ENCODE results near the gene FHOD3. TPM values are rescaled to one million over a fixed set of nuclear protein-coding genes. Genes with fewer than 3 reads are reported as not detected.

Gene FHOD3
- total RNA-seq, 1 experiment from 2014 or later: 22.7 TPM

DNA sequence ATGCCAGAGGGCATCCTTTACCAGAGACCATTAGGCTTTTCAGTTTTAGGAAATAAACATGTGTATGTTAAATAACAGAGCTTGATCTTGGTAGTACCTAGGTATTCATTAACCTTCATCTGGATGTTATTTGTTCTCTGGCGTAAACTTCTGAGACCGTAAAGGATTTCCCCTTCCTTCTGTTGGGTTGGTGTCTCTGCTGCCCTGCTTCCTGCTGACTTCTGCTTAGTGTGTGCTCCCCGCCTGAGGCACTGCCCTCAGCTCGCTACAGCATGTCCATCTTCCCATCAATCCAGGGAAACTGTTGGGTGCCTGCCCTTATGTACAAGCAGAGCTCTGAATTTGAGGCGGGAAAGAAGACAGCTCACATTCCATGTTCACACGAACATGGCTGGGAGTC lies 353.4 kb downstream of the FHOD3 start:
- Histone ChIP-seq H3K4me3 (ENCODE audit: low read depth in 2 of 2, low read length in 2 of 2) (no peak overlapping the region), H3K27ac (ENCODE audit: low read length) (no peak overlapping the region), H3K27me3 (ENCODE audit: control insufficient read depth, insufficient read depth, low read length) (no peaks in the 10 kb centered on the region), H3K9me3 (ENCODE audit: control insufficient read depth, insufficient read depth, low read depth, low read length) (no peaks in the 10 kb centered on the region), H3K36me3 (ENCODE audit: control insufficient read depth, insufficient read depth, low read length) (no peaks in the 10 kb centered on the region), H3K4me1 (ENCODE audit: control insufficient read depth, insufficient read depth, low read length) (no peaks in the 10 kb centered on the region)
- ChIA-PET POLR2A (no interaction called here), CTCF (no interaction called here)
- no TSS peak for BruUV-seq (replicated peaks)
- DNase-seq (ENCODE audit: low read depth, low spot score) (no peak), ATAC-seq (no peak)
- in situ Hi-C loops (cut with HindIII; ENCODE audit: low pct_unique_long_range_greater_than_20kb, low sequenced_read_pairs) (no loop called here), intact Hi-C loops (cut with micrococcal nuclease; ENCODE audit: unreplicated experiment) (no loop called here)
- TF ChIP-seq TCF7L2 (IDR thresholded peaks at IDR 0.05; ENCODE audit: low read depth, low read length) (no peak), SIN3A (IDR thresholded peaks at IDR 0.05; ENCODE audit: borderline replicate concordance, insufficient read depth, low read depth, low read length) (no peak), POLR2AphosphoS5 (IDR thresholded peaks at IDR 0.05; ENCODE audit: low read depth, low read length) (no peak)
- TF ChIP-seq, protein P1, sequence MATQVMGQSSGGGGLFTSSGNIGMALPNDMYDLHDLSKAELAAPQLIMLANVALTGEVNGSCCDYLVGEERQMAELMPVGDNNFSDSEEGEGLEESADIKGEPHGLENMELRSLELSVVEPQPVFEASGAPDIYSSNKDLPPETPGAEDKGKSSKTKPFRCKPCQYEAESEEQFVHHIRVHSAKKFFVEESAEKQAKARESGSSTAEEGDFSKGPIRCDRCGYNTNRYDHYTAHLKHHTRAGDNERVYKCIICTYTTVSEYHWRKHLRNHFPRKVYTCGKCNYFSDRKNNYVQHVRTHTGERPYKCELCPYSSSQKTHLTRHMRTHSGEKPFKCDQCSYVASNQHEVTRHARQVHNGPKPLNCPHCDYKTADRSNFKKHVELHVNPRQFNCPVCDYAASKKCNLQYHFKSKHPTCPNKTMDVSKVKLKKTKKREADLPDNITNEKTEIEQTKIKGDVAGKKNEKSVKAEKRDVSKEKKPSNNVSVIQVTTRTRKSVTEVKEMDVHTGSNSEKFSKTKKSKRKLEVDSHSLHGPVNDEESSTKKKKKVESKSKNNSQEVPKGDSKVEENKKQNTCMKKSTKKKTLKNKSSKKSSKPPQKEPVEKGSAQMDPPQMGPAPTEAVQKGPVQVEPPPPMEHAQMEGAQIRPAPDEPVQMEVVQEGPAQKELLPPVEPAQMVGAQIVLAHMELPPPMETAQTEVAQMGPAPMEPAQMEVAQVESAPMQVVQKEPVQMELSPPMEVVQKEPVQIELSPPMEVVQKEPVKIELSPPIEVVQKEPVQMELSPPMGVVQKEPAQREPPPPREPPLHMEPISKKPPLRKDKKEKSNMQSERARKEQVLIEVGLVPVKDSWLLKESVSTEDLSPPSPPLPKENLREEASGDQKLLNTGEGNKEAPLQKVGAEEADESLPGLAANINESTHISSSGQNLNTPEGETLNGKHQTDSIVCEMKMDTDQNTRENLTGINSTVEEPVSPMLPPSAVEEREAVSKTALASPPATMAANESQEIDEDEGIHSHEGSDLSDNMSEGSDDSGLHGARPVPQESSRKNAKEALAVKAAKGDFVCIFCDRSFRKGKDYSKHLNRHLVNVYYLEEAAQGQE (IDR thresholded peaks at IDR 0.05; ENCODE audit: insufficient read depth in 1 of 2, low read depth in 2 of 2, low read length in 1 of 2): no peak
- TF ChIP-seq, protein P2, sequence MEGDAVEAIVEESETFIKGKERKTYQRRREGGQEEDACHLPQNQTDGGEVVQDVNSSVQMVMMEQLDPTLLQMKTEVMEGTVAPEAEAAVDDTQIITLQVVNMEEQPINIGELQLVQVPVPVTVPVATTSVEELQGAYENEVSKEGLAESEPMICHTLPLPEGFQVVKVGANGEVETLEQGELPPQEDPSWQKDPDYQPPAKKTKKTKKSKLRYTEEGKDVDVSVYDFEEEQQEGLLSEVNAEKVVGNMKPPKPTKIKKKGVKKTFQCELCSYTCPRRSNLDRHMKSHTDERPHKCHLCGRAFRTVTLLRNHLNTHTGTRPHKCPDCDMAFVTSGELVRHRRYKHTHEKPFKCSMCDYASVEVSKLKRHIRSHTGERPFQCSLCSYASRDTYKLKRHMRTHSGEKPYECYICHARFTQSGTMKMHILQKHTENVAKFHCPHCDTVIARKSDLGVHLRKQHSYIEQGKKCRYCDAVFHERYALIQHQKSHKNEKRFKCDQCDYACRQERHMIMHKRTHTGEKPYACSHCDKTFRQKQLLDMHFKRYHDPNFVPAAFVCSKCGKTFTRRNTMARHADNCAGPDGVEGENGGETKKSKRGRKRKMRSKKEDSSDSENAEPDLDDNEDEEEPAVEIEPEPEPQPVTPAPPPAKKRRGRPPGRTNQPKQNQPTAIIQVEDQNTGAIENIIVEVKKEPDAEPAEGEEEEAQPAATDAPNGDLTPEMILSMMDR (IDR thresholded peaks at IDR 0.05): no peak

DNA sequence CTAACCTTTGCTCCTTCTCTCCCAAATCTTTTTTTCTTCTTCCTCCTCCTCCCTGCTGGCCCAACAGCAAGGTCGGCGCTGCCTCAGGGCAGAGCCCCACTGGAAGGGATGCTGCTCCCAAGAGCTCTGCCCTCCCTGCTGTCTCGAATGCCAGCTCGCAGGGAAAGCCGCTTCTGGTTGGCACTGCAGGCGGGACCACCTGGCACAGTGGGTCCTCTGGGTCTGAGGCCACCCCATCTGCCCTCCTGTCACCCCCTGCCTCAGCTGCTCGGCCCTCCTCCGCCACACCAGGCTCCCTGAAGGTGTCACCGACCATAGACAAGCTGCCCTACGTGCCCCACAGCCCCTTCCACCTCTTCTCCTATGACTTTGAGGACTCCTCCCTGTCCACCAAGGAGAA lies 355.0 kb downstream of the FHOD3 start:
- DNase-seq (ENCODE audit: low read depth, low spot score) (no peak), ATAC-seq (no peak)
- CTCF ChIA-PET: no interaction called here
- no TSS peak for BruUV-seq (replicated peaks)
- H3K27ac ChIP-seq (ENCODE audit: low read length): no peak overlapping the region
- POLR2A ChIA-PET: interaction anchor here (0.5 kb wide), 1 partner anchor 84 kb away, joined by 11 read pairs; no protein-coding TSS in a partner anchor
- no peaks in the 10 kb centered on the region for H3K27me3 ChIP-seq (ENCODE audit: control insufficient read depth, insufficient read depth, low read length)
- H3K36me3 ChIP-seq (ENCODE audit: control insufficient read depth, insufficient read depth, low read length): no peaks in the 10 kb centered on the region
- intact Hi-C loops (cut with micrococcal nuclease; ENCODE audit: unreplicated experiment) (no loop called here), in situ Hi-C loops (cut with HindIII; ENCODE audit: low pct_unique_long_range_greater_than_20kb, low sequenced_read_pairs) (no loop called here)
- H3K4me1 ChIP-seq (ENCODE audit: control insufficient read depth, insufficient read depth, low read length): no peaks in the 10 kb centered on the region
- no peaks in the 10 kb centered on the region for H3K9me3 ChIP-seq (ENCODE audit: control insufficient read depth, insufficient read depth, low read depth, low read length)
- TF ChIP-seq SIN3A (IDR thresholded peaks at IDR 0.05; ENCODE audit: borderline replicate concordance, insufficient read depth, low read depth, low read length) (no peak), POLR2AphosphoS5 (IDR thresholded peaks at IDR 0.05; ENCODE audit: low read depth, low read length) (no peak), TCF7L2 (IDR thresholded peaks at IDR 0.05; ENCODE audit: low read depth, low read length) (no peak)
- TF ChIP-seq, protein P1 (IDR thresholded peaks at IDR 0.05; ENCODE audit: insufficient read depth in 1 of 2, low read depth in 2 of 2, low read length in 1 of 2): no peak
- TF ChIP-seq, protein P2 (IDR thresholded peaks at IDR 0.05): no peak
- H3K4me3 ChIP-seq (ENCODE audit: low read depth in 2 of 2, low read length in 2 of 2): no peak overlapping the region

Data from Panc1 (cell line).